Smooth muscle cell (in vitro differentiated cells): Measurements from ENCODE around the gene PIK3R4. TPM values are rescaled to one million over a fixed set of nuclear protein-coding genes. Genes with fewer than 3 reads are reported as not detected.

Experiments
- DNase-seq: peaks from one replicate; lab custom pipeline; 2025; ENCODE audit not compliant: unreplicated experiment; lab: John Stamatoyannopoulos, UW
- H2AFZ ChIP-seq: fragments of 200-600 bp; sonication (generic); 2 replicates; pipeline ENCODE4 v1.6.0; 2016; ENCODE audit warnings: antibody characterized with exemption, low read depth, mild to moderate bottlenecking
- H3F3A ChIP-seq: fragments of 200-600 bp; sonication (generic); 2 replicates; pipeline ENCODE4 v1.6.0; 2017; ENCODE audit warnings: antibody characterized with exemption, low read depth
- H3K27ac ChIP-seq: fragments of 200-600 bp; sonication (generic); 2 replicates; pipeline ENCODE4 v1.5.1; 2016; ENCODE audit warnings: low read depth, mild to moderate bottlenecking
- H3K27me3 ChIP-seq: fragments of 200-600 bp; sonication (generic); 2 replicates; pipeline ENCODE4 v1.6.1; 2016; ENCODE audit warnings: low read depth, mild to moderate bottlenecking
- H3K36me3 ChIP-seq: fragments of 200-600 bp; sonication (generic); 2 replicates; pipeline ENCODE4 v1.5.1; 2016; ENCODE audit warnings: low read depth
- H3K4me1 ChIP-seq: fragments of 200-600 bp; sonication (generic); 2 replicates; pipeline ENCODE4 v1.5.1; 2016; ENCODE audit warnings: low read depth
- H3K4me2 ChIP-seq: fragments of 200-600 bp; sonication (generic); 2 replicates; pipeline ENCODE4 v1.6.0; 2016; ENCODE audit warnings: mild to moderate bottlenecking
- H3K4me3 ChIP-seq: fragments of 200-600 bp; sonication (generic); 2 replicates; pipeline ENCODE4 v1.5.1; 2016; ENCODE audit warnings: mild to moderate bottlenecking
- H3K79me2 ChIP-seq: fragments of 200-600 bp; sonication (generic); 2 replicates; pipeline ENCODE4 v1.6.0; 2016; ENCODE audit warnings: low read depth, mild to moderate bottlenecking
- H3K9ac ChIP-seq: fragments of 200-600 bp; sonication (generic); 2 replicates; pipeline ENCODE4 v1.6.0; 2016; ENCODE audit warnings: low read depth
- H3K9me3 ChIP-seq: fragments of 200-600 bp; sonication (generic); replicated peaks from 2 replicates; pipeline ENCODE4 v1.5.1; 2016; ENCODE audit warnings: low read depth
- H4K20me1 ChIP-seq: fragments of 200-600 bp; sonication (generic); 2 replicates; pipeline ENCODE4 v1.6.0; 2016; ENCODE audit warnings: low read depth
- WGBS: methylation state at CpG from one replicate; pipeline ENCODE4 v1.1.7; 2016; ENCODE audit warnings: low lambda C conversion rate; 5-methylcytosine and 5-hydroxymethylcytosine counted together
- polyA plus RNA-seq: library from polyadenylated mRNA; unstranded; fragments of >200 nt; fragmentation: Nextera tagmentation; extraction: Ambion mirVana; gene quantifications from 2 replicates; pipeline ENCODE4 v1.2.1, GENCODE V29; 2016
- total RNA-seq: library from RNA; depleted of rRNA; stranded (reverse); fragments of >200 nt; gene quantifications from 2 replicates; pipeline ENCODE4 v1.2.3, GENCODE V29; 2014
- TF ChIP-seq, protein P1 (sequence below): fragments of 200-600 bp; sonication (generic); IDR thresholded peaks from 2 replicates; pipeline ENCODE4 v1.5.1; 2017; ENCODE audit warnings: borderline replicate concordance, mild to moderate bottlenecking, antibody characterized with exemption; ENCODE audit not compliant: insufficient read depth, poor library complexity, severe bottlenecking

The PIK3R4 gene
- total and polyA plus RNA-seq, 2 experiments from 2014 or later = 18.3 to 46.4 TPM

DNA sequence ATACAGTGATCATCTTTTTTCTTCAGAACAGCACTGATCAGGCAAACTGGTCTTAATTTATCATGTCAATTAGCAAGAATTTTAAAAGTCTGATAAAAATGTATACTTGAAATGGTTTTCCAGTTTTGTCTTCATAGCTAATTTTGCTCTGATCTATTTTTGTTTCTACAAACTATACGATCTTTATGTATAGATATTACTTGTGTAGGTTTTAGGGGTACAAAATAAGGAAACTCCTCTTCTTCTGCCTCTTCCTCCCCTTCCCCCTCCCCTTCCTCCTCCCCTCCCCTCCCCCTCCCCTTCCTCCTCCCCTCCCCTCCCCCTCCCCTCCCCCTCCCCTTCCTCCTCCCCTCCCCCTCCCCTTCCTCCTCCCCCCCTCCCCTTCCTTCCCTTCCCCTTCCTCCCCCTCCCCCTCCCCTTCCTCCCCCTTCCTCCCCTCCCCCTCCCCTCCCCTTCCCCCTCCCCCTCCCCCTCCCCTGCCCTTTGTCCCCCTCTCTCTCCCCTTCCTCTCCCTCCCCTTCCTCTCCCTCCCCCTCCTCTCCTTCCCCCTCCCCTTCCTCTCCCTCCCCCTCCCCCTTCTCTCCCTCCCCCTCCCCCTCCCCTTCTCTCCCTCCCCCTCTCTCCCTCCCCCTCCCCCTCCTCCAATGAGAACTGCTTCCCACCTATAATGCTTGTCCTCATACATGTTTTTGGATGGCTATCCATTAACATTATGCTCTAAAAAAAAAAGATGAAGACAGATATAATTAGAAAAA lies 110.0 kb downstream of the PIK3R4 start:
- no peak for DNase-seq
- Histone ChIP-seq H3K4me3 (no peak overlapping the region), H4K20me1 (no peaks in the 10 kb centered on the region), H3K4me2 (no peak overlapping the region), H3K27me3 (no peaks in the 10 kb centered on the region), H2AFZ (no peak overlapping the region), H3K36me3 (no peaks in the 10 kb centered on the region), H3K9me3 (no peaks in the 10 kb centered on the region), H3K4me1 (no peaks in the 10 kb centered on the region), H3K27ac (no peak overlapping the region), H3K9ac (no peak overlapping the region), H3F3A (no peaks in the 10 kb centered on the region), H3K79me2 (no peaks in the 10 kb centered on the region)
- TF ChIP-seq, protein P1, sequence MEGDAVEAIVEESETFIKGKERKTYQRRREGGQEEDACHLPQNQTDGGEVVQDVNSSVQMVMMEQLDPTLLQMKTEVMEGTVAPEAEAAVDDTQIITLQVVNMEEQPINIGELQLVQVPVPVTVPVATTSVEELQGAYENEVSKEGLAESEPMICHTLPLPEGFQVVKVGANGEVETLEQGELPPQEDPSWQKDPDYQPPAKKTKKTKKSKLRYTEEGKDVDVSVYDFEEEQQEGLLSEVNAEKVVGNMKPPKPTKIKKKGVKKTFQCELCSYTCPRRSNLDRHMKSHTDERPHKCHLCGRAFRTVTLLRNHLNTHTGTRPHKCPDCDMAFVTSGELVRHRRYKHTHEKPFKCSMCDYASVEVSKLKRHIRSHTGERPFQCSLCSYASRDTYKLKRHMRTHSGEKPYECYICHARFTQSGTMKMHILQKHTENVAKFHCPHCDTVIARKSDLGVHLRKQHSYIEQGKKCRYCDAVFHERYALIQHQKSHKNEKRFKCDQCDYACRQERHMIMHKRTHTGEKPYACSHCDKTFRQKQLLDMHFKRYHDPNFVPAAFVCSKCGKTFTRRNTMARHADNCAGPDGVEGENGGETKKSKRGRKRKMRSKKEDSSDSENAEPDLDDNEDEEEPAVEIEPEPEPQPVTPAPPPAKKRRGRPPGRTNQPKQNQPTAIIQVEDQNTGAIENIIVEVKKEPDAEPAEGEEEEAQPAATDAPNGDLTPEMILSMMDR = no peak
- 100% methylated on average over 1 of the region's 1 CpG for WGBS

DNA sequence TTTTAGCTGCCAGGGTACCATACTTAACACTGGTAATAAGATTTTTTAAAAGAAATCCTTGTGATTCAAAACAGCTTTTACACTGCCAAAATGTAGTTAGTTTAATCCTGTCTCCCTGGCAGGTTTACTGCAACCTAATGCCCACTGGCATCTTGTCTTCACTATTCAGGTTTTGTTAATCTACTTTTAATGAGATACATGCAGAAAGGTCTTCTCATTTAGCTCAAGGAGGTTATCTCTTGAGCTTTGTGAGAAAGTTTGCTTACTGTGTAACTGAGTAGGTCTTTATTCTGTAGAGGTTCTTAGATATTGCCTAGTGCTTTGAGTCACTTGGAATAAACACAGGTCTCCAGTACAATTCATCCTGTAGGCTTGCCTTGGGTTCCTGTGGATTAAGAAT lies 110.7 kb downstream of the PIK3R4 start:
- H3K9ac ChIP-seq = no peak overlapping the region
- TF ChIP-seq, protein P1 = no peak
- H4K20me1 ChIP-seq = no peaks in the 10 kb centered on the region
- no peaks in the 10 kb centered on the region for H3K27me3 ChIP-seq
- H3K9me3 ChIP-seq = no peaks in the 10 kb centered on the region
- no peaks in the 10 kb centered on the region for H3K79me2 ChIP-seq
- H3K4me2 ChIP-seq = no peak overlapping the region
- H3K4me3 ChIP-seq = no peak overlapping the region
- H3K27ac ChIP-seq = no peak overlapping the region
- DNase-seq = no peak
- H3K36me3 ChIP-seq = no peaks in the 10 kb centered on the region
- H3F3A ChIP-seq = no peaks in the 10 kb centered on the region
- H3K4me1 ChIP-seq = no peaks in the 10 kb centered on the region
- H2AFZ ChIP-seq = no peak overlapping the region

DNA sequence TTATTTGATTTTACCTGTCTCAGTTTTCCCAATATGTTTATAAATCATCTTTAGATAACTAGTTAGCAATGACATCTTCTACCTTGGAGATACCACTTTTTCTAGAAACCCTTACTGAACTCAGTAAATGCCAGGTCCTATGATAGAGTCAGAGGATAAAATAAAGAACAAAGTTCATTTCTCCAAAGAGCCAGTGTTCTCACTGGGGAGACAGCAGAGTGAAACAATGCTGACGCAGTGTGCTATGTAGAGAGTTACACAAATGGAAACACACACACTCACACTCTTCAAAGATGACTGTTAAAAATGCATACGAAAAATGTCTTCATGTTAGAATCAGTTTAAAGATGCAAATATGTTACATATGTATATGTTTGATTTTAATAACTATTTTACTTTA lies 111.3 kb downstream of the PIK3R4 start:
- WGBS = 92% methylated on average over 2 of the region's 2 CpGs
- Histone ChIP-seq H3K4me2 (no peak overlapping the region), H3K4me1 (no peaks in the 10 kb centered on the region), H3K36me3 (no peaks in the 10 kb centered on the region), H3K9ac (no peak overlapping the region), H3K27me3 (no peaks in the 10 kb centered on the region), H3K27ac (no peak overlapping the region), H3K79me2 (no peaks in the 10 kb centered on the region), H3F3A (no peaks in the 10 kb centered on the region), H4K20me1 (no peaks in the 10 kb centered on the region), H3K9me3 (no peaks in the 10 kb centered on the region), H3K4me3 (no peak overlapping the region), H2AFZ (no peak overlapping the region)
- TF ChIP-seq, protein P1 = no peak
- DNase-seq = no peak

Other genes with a start within 250 kb of the PIK3R4 start
- gene COL6A6, start 229.7 kb downstream of the PIK3R4 start, total RNA-seq = 1.5 and 1.6 TPM in 2 replicates
- gene COL6A6, start 229.7 kb downstream of the PIK3R4 start, polyA plus RNA-seq = 0.38 and 0.41 TPM in 2 replicates
- gene ATP2C1, start 147.3 kb upstream of the PIK3R4 start, total RNA-seq = 85.9 and 118 TPM in 2 replicates
- gene ATP2C1, start 147.3 kb upstream of the PIK3R4 start, polyA plus RNA-seq = 36.0 and 43.2 TPM in 2 replicates